ENCODE results near the gene CRHR2.

The CRHR2 gene

DNA sequence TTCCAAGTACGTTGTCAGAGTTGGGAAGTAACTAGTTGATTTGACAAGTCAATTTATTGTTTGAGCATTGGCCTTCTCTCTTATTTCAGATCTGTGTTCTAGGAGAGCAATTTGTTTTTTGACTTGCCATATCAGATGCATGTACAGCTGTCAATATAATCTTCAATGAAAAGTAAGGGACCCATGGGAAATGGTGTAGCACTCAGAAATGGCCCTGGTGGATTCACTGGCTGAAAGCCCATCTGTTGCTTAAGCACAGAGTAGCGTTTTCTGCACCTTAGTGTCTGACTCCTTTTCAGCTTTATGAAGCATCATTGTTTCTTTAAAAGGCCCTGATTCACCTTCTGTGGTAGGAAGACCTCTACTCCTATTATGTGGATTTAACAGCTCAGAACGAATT, 77.4 kb downstream of the CRHR2 start:
- no peak for FAIRE-seq
- no peak for DNase-seq (ENCODE audit: insufficient read length)
- TF ChIP-seq POLR2AphosphoS5 (IDR thresholded peaks at IDR 0.05; ENCODE audit: low read depth, low read length) (no peak), POLR2A (IDR thresholded peaks at IDR 0.05; ENCODE audit: low read depth, low read length) (no peak), TAF1 (IDR thresholded peaks at IDR 0.05; ENCODE audit: borderline replicate concordance, low read depth, low read length) (no peak)
